ENCODE results near the gene TRIM2. TPM values are rescaled to one million over a fixed set of nuclear protein-coding genes. Genes with fewer than 3 reads are reported as not detected.

TRIM2 gene
- total and polyA plus RNA-seq, 9 donors = 9.5 to 57.5 (median 44.4) TPM

DNA sequence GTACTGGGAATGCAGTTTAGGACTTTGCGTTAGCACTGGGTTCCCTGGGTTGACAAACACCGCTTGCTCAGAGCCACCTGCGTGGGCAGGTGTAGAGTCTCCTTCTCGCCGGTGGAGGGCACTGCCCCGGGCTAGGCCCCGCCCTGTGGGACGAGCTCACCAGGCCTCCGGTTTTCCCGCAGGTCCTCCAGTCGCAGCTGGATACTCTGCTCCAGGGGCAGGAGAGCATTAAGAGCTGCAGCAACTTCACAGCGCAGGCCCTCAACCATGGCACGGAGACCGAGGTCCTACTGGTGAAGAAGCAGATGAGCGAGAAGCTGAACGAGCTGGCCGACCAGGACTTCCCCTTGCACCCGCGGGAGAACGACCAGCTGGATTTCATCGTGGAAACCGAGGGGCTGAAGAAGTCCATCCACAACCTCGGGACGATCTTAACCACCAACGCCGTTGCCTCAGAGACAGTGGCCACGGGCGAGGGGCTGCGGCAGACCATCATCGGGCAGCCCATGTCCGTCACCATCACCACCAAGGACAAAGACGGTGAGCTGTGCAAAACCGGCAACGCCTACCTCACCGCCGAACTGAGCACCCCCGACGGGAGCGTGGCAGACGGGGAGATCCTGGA, 91.0 kb downstream of the TRIM2 start:
- DNase-seq = no peak
- TF ChIP-seq, protein P1, sequence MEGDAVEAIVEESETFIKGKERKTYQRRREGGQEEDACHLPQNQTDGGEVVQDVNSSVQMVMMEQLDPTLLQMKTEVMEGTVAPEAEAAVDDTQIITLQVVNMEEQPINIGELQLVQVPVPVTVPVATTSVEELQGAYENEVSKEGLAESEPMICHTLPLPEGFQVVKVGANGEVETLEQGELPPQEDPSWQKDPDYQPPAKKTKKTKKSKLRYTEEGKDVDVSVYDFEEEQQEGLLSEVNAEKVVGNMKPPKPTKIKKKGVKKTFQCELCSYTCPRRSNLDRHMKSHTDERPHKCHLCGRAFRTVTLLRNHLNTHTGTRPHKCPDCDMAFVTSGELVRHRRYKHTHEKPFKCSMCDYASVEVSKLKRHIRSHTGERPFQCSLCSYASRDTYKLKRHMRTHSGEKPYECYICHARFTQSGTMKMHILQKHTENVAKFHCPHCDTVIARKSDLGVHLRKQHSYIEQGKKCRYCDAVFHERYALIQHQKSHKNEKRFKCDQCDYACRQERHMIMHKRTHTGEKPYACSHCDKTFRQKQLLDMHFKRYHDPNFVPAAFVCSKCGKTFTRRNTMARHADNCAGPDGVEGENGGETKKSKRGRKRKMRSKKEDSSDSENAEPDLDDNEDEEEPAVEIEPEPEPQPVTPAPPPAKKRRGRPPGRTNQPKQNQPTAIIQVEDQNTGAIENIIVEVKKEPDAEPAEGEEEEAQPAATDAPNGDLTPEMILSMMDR (IDR thresholded peaks at IDR 0.05) = no peak
- no peak for TF ChIP-seq POLR2A (IDR thresholded peaks at IDR 0.05)
- TF ChIP-seq EP300 (IDR thresholded peaks at IDR 0.05) = no peak
- Histone ChIP-seq H3K9me3 (no peaks in the 10 kb centered on the region), H3K36me3 (no peaks in the 10 kb centered on the region), H3K4me1 (ENCODE audit: insufficient read depth) (peaks cover 9% of the 10 kb centered on the region), H3K27ac (no peak overlapping the region), H3K4me3 (no peak overlapping the region), H3K27me3 (no peaks in the 10 kb centered on the region)
- WGBS, 3 donors = 92 to 94% (median 94%) methylated on average over 40 of the region's 40 CpGs
- intact Hi-C loops (cut with DNase I) = no loop called here

DNA sequence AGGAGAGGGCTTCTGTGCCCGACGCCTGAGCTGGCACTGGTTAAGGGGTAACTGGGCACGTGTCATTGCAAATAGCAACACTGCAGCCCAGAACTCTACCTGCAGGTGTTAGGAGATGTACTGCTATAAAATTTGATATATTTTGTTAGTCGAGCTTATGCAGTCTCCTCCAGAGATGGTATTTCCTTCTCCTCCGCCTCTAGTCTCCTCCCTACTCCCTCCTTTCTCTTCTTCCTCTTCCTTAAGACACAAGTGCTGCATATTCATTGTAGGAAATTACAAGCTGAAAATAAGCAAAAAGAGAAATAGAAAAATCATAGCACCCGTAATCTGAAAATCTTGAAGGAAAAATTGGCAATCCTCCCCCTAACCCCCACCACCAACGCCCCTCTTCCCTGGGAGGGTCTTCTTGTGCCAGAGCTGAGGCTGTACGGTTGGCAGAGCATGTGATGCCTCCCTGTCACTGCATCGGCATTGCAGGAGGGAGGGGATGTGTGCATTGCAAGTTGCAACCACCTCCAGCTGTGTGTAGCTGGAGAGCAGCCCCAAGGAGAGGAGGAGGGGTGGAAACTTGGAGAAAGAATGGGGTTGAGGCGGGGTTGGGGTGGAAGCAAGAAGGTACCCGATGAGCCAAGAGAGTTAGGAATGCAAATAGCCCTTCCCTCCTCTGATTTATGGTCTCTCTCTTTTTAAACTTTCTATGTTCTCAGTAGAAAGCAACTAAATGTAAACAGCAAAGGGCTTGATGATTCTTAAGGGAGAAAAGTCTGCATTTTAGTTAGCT, 92.0 kb downstream of the TRIM2 start:
- Histone ChIP-seq H3K4me3 (no peak overlapping the region), H3K27me3 (no peaks in the 10 kb centered on the region), H3K36me3 (no peaks in the 10 kb centered on the region), H3K9me3 (no peaks in the 10 kb centered on the region), H3K4me1 (ENCODE audit: insufficient read depth) (peaks cover 9% of the 10 kb centered on the region), H3K27ac (no peak overlapping the region)
- peak; percentile 39 to 68 (median 58) for DNase-seq
- no peak for TF ChIP-seq POLR2A (IDR thresholded peaks at IDR 0.05)
- TF ChIP-seq, protein P1 (IDR thresholded peaks at IDR 0.05) = no peak
- no peak for TF ChIP-seq EP300 (IDR thresholded peaks at IDR 0.05)
- WGBS, 3 donors = 23 to 26% (median 25%) methylated on average over 11 of the region's 11 CpGs
- intact Hi-C loops (cut with DNase I) = no loop called here

DNA sequence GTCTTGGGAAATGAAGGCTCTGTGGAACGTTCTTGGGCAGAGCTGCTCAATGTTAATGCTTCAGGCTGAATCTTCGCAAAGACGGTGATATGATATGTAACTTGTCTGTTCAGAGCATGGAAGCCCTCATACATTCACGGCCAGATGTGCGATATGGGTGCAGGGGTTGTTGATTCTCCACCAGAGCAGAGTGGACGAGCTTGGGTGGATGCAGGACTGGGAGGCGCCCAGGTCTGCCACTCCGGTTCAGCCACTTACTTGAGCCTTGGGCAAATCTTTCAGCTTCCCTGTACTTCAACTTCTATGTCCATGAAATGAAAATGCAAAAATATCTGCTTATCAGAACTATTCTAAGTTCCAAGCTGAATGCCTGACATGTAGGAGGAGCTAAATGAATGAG, 92.9 kb downstream of the TRIM2 start:
- Histone ChIP-seq H3K27me3 (no peaks in the 10 kb centered on the region), H3K36me3 (no peaks in the 10 kb centered on the region), H3K4me1 (ENCODE audit: insufficient read depth) (peaks cover 9% of the 10 kb centered on the region), H3K4me3 (no peak overlapping the region), H3K27ac (no peak overlapping the region), H3K9me3 (no peaks in the 10 kb centered on the region)
- WGBS, 3 donors = 38 to 56% (median 40%) methylated on average over 8 of the region's 8 CpGs
- TF ChIP-seq POLR2A (IDR thresholded peaks at IDR 0.05) = no peak
- TF ChIP-seq EP300 (IDR thresholded peaks at IDR 0.05) = no peak
- TF ChIP-seq, protein P1 (IDR thresholded peaks at IDR 0.05) = no peak
- DNase-seq = no peak
- intact Hi-C loops (cut with DNase I) = no loop called here

DNA sequence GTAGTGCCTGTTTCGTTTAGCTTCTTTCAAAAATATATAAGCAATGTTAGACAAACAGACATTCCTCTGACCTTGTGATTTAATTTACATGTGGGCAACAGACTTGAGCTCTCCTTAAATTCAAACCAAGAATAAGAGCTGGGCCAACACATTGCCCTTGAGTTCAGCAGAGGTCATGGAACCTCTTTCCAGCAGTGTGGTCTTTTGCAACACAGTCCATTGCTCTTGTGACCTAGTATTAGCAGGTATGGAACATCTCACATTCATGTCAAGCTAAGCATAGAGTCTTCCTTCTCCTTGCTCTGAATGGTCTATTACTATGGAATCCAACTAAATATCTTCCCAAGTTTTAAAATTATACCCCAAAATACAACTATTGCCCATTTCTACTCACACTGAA, 106.5 kb downstream of the TRIM2 start:
- no peaks in the 10 kb centered on the region for H3K27me3 ChIP-seq
- no peaks in the 10 kb centered on the region for H3K9me3 ChIP-seq
- 66 to 77% (median 74%) methylated on average over 1 of the region's 1 CpG for WGBS, 3 donors
- no peak overlapping the region for H3K27ac ChIP-seq
- H3K4me3 ChIP-seq = no peak overlapping the region
- intact Hi-C loops (cut with DNase I) = no loop called here
- TF ChIP-seq POLR2A (IDR thresholded peaks at IDR 0.05) = no peak
- TF ChIP-seq EP300 (IDR thresholded peaks at IDR 0.05) = no peak
- TF ChIP-seq, protein P1 (IDR thresholded peaks at IDR 0.05) = no peak
- no peak for DNase-seq
- H3K4me1 ChIP-seq (ENCODE audit: insufficient read depth) = no peaks in the 10 kb centered on the region
- H3K36me3 ChIP-seq = no peaks in the 10 kb centered on the region
